A549 treated with CpdA at 1 μM for 4 hours (cell line): ENCODE data around the gene CILP2. TPM values are rescaled to one million over a fixed set of nuclear protein-coding genes. Genes with fewer than 3 reads are reported as not detected.

Experiments used
- total RNA-seq: library from RNA; stranded (reverse); fragments of 200-300 nt; extraction: Qiagen RNA extraction; gene quantifications from 5 replicates; pipeline ENCODE4 v1.2.3, GENCODE V29; 2022; ENCODE audit warnings: low read depth

Gene CILP2, protein sequence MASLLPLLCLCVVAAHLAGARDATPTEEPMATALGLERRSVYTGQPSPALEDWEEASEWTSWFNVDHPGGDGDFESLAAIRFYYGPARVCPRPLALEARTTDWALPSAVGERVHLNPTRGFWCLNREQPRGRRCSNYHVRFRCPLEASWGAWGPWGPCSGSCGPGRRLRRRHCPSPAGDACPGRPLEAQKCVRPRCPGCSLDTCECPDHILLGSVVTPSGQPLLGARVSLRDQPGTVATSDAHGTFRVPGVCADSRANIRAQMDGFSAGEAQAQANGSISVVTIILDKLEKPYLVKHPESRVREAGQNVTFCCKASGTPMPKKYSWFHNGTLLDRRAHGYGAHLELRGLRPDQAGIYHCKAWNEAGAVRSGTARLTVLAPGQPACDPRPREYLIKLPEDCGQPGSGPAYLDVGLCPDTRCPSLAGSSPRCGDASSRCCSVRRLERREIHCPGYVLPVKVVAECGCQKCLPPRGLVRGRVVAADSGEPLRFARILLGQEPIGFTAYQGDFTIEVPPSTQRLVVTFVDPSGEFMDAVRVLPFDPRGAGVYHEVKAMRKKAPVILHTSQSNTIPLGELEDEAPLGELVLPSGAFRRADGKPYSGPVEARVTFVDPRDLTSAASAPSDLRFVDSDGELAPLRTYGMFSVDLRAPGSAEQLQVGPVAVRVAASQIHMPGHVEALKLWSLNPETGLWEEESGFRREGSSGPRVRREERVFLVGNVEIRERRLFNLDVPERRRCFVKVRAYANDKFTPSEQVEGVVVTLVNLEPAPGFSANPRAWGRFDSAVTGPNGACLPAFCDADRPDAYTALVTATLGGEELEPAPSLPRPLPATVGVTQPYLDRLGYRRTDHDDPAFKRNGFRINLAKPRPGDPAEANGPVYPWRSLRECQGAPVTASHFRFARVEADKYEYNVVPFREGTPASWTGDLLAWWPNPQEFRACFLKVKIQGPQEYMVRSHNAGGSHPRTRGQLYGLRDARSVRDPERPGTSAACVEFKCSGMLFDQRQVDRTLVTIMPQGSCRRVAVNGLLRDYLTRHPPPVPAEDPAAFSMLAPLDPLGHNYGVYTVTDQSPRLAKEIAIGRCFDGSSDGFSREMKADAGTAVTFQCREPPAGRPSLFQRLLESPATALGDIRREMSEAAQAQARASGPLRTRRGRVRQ
- total RNA-seq: 0.10 to 0.49 TPM (median 0.26 TPM) in 5 replicates

GRCh38 chr19:19538061-19538784 is at the start of gene CILP2:
Gene CILP2 (plus strand): TSS chr19:19538265. CDS start chr19:19538350, 85 bp downstream.

DNA sequence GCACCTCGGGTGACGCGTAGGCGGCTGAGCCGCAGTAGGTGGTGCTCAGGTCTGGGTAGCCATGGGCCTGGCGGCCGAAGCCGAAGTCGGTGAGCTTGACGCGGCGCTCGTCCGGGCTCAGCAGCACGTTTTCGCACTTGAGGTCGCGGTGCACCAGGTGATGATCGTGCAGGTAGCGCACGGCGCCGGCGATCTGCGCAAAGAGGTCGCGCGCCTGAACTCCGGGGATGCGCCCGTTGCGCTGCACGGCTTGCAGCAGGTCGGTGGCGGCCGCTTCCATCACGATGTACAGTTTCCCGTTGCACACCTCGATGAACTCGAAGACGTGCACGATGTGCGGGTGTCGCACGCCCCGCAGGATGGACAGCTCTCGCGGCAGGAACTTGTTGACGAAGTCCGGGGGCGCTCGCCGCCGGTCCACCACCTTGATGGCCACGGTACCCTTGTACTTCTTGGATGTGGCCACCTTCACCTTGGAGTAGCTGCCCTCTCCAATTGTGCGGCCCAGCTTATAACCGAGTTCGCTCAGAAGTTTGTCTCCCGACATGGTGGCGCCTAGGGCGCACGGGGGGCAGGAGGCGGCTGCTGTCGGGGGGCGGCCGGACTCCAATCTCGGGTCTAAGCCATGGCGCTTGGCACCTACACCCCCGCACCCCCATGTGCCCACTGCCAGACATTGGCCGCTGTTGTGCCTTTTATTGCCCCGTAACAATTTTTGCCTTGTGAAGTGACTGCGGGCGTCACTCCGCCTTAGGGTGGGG is 23.0 kb upstream of the CILP2 start, which contains the start of gene TSSK6:
TSSK6 (minus strand) TSS at position 668 of the 761 bp plus-strand sequence; CDS start at position 547, 121 bp downstream.

DNA sequence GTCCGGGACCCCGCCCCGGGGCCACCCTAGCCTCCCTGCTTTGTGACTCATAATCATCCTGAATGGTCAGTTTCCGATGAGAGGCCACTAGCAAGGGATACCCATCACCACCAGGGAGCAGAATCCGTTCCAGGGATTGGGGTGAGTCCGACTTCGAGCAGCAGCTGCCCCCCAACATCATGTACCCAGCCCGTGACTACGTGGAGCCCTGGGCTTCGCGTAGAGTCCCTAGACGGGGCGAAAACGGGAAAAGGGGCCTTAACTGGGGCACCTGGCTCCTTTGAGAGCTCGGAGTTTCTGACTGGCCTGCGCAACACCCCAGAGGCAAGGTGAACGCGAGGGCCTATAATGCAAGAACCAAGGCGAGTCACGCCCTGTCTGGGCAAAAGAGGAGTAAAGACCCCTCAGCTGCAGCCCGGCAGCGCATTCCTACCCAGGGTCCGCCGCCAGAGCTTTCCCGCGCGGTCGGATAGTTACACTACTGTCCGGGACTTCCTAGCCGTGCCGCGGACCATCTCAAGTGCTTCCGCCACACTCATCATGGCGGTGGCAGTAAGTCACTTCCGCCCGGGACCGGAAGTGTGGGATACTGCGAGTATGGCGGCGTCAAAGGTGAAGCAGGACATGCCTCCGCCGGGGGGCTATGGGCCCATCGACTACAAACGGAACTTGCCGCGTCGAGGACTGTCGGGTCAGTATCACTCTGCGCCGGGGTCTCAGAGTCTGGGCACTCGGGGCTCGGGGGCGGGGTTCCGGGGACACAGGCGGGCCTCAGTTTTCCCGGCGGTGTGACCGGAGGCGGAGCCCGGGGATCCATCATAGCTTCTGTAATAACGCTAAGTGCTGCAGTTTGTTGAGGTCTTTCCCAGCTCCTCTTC is 22.2 kb upstream of the CILP2 start, which contains the start of gene NDUFA13:
NDUFA13 (plus strand) TSS at position 584 of the 878 bp plus-strand sequence; CDS start at position 598, 14 bp downstream.

DNA sequence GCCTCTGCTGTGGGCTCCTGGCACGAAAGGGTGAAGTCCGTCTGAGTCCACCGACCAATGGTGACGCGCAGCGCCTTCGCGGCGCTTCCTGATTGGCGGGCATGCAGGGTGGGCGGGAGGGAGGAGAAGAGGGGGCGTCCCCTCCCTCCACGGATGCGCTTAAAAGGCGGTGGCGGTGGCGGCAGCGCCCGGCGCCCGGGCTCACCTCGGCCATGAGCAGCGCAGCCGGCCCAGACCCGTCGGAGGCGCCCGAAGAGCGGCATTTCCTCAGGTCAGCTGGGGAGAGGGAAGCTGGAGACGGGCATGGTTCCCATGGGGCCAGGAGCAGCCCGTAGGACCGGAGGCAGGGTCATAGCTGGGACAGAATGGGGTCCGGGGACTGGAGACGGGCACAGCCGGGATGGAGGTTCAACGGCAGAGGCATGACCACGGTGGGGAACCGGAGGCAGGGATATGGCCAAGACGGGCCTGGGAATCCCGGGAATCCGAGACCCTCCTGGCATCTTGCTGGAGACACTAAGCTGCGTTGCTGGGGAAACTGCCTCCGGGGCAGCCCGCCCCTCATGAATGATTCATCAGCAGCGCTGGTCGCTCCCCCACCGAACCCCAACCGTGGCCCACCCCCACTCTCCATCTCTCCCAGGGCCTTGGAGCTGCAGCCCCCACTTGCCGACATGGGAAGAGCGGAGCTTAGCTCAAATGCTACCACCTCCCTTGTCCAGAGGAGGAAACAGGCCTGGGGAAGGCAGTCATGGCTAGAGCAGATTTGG is 9.2 kb upstream of the CILP2 start, which contains the start of gene YJEFN3:
YJEFN3 (plus strand) TSS at position 191 of the 770 bp plus-strand sequence; CDS start at position 213, 22 bp downstream.

Other genes with a start within 250 kb of the CILP2 start
- 22.6 to 28.5 TPM (median 24.3 TPM) in 5 replicates for gene SUGP1, start 217.8 kb upstream of the CILP2 start, total RNA-seq
- gene MAU2, start 217.4 kb upstream of the CILP2 start, total RNA-seq: 11.8 to 15.9 TPM (median 14.6 TPM) in 5 replicates
- gene GATAD2A, start 132.6 kb upstream of the CILP2 start, total RNA-seq: 42.7 to 50.9 TPM (median 45.5 TPM) in 5 replicates
- 0.83 to 2.1 TPM (median 2.0 TPM) in 5 replicates for gene TSSK6, start 22.7 kb upstream of the CILP2 start, total RNA-seq
- gene NDUFA13, start 22.0 kb upstream of the CILP2 start, total RNA-seq: 143 to 178 TPM (median 155 TPM) in 5 replicates
- 2.2 to 4.9 TPM (median 3.6 TPM) in 5 replicates for gene YJEFN3, start 9.4 kb upstream of the CILP2 start, total RNA-seq
- 1.3 to 1.6 TPM (median 1.4 TPM) in 5 replicates for gene PBX4, start 80.4 kb downstream of the CILP2 start, total RNA-seq
- 3.3 to 4.1 TPM (median 4.0 TPM) in 5 replicates for gene LPAR2, start 90.0 kb downstream of the CILP2 start, total RNA-seq
- gene GMIP, start 105.4 kb downstream of the CILP2 start, total RNA-seq: 4.1 to 6.7 TPM (median 5.2 TPM) in 5 replicates
- 22.5 to 35.4 TPM (median 33.4 TPM) in 5 replicates for gene ATP13A1, start 125.4 kb downstream of the CILP2 start, total RNA-seq
- 4.3 to 6.9 TPM (median 4.5 TPM) in 5 replicates for gene ZNF101, start 130.6 kb downstream of the CILP2 start, total RNA-seq
- 1.8 to 2.4 TPM (median 1.9 TPM) in 5 replicates for gene ZNF14, start 194.8 kb downstream of the CILP2 start, total RNA-seq